HEK293 (cell line): Measurements from ENCODE around the gene DDB1.

Experiments
- CTCF ChIA-PET: fragments of 350-600 bp; formaldehyde crosslinking; extraction: SDS; loops from one replicate; lab custom pipeline; 2021; ENCODE audit warnings: antibody characterized with exemption; lab: Yijun Ruan, JAX
- POLR2A ChIA-PET: fragments of 300-600 bp; formaldehyde crosslinking; extraction: SDS; loops from one replicate; lab custom pipeline; 2020; ENCODE audit warnings: antibody characterized with exemption, inconsistent platforms; lab: Yijun Ruan, JAX
- H3K27ac ChIP-seq: fragments of 200-500 bp; sonication (Bioruptor generic); 2 replicates; pipeline ENCODE4 v1.5.1; 2014; ENCODE audit warnings: low read depth, low read length, control low read depth, inconsistent platforms; ENCODE audit errors: extremely low read depth
- H3K36me3 ChIP-seq, 2 experiments: fragments of 200-500 bp in 1 of 2; sonication (Bioruptor generic) in 1 of 2; 1 replicate in 1 of 2; 2 replicates in 1 of 2; pipeline ENCODE4 v1.5.1; 2014 to 2017; ENCODE audit warnings: inconsistent platforms in 2 of 2, low read length in 2 of 2; ENCODE audit not compliant: control insufficient read depth in 2 of 2, insufficient read depth in 1 of 2
- H3K4me1 ChIP-seq: fragments of 200-500 bp; sonication (Bioruptor generic); 2 replicates; pipeline ENCODE4 v1.5.1; 2014; ENCODE audit warnings: mild to moderate bottlenecking, low read length, inconsistent platforms; ENCODE audit not compliant: control insufficient read depth, insufficient read depth
- H3K4me3 ChIP-seq: 2 replicates; pipeline ENCODE4 v1.5.1; 2011; ENCODE audit warnings: low read depth, mild to moderate bottlenecking, control low read depth, low read length, moderate library complexity
- H3K9me3 ChIP-seq: fragments of 200-500 bp; sonication (Bioruptor generic); 2 replicates; pipeline ENCODE4 v1.5.1; 2014; ENCODE audit warnings: low read depth, low read length, inconsistent platforms; ENCODE audit not compliant: control insufficient read depth, insufficient read depth
- KLF9 ChIP-seq: fragments of 450-650 bp; formaldehyde crosslinking; IDR thresholded peaks from 2 replicates; pipeline ENCODE4 v1.5.1; 2016; ENCODE audit warnings: missing biosample characterization, missing genetic modification characterization, low read depth
- PRDM1 ChIP-seq: fragments of 450-650 bp; formaldehyde crosslinking; IDR thresholded peaks from 2 replicates; pipeline ENCODE4; 2016; ENCODE audit warnings: missing biosample characterization, missing genetic modification characterization
- SCRT1 ChIP-seq: fragments of 450-650 bp; formaldehyde crosslinking; IDR thresholded peaks from 2 replicates; pipeline ENCODE4 v1.5.1; 2016; ENCODE audit warnings: missing biosample characterization, missing genetic modification characterization, borderline replicate concordance
- SP3 ChIP-seq: fragments of 450-650 bp; formaldehyde crosslinking; IDR thresholded peaks from 2 replicates; pipeline ENCODE4 v1.5.1; 2016; ENCODE audit warnings: missing biosample characterization, missing genetic modification characterization
- ZBTB1 ChIP-seq: fragments of 450-650 bp; formaldehyde crosslinking; IDR thresholded peaks from 2 replicates; pipeline ENCODE4 v1.5.1; 2016; ENCODE audit warnings: missing biosample characterization, missing genetic modification characterization
- ZBTB20 ChIP-seq: fragments of 450-650 bp; formaldehyde crosslinking; IDR thresholded peaks from 2 replicates; pipeline ENCODE4 v1.5.1; 2016; ENCODE audit warnings: missing biosample characterization, missing genetic modification characterization
- ZEB2 ChIP-seq: fragments of 450-650 bp; formaldehyde crosslinking; IDR thresholded peaks from 2 replicates; pipeline ENCODE4 v1.5.1; 2016; ENCODE audit warnings: missing biosample characterization, missing genetic modification characterization
- ZFP3 ChIP-seq: fragments of 450-650 bp; formaldehyde crosslinking; IDR thresholded peaks from 2 replicates; pipeline ENCODE4 v1.5.1; 2016; ENCODE audit warnings: low read depth, missing biosample characterization, missing genetic modification characterization
- ZNF138 ChIP-seq: fragments of 450-650 bp; formaldehyde crosslinking; IDR thresholded peaks from 2 replicates; pipeline ENCODE4 v1.5.1; 2016; ENCODE audit warnings: missing biosample characterization, missing genetic modification characterization, borderline replicate concordance
- ZNF324 ChIP-seq: fragments of 450-650 bp; formaldehyde crosslinking; IDR thresholded peaks from 2 replicates; pipeline ENCODE4 v1.5.1; 2016; ENCODE audit warnings: missing biosample characterization, missing genetic modification characterization
- ZNF350 ChIP-seq: fragments of 450-650 bp; formaldehyde crosslinking; IDR thresholded peaks from 2 replicates; pipeline ENCODE4 v1.5.0; 2017; ENCODE audit warnings: missing biosample characterization, mild to moderate bottlenecking, missing genetic modification characterization
- ZNF423 ChIP-seq: fragments of 450-650 bp; formaldehyde crosslinking; IDR thresholded peaks from 2 replicates; pipeline ENCODE4 v1.5.1; 2016; ENCODE audit warnings: missing biosample characterization, missing genetic modification characterization
- ZNF571 ChIP-seq: fragments of 450-650 bp; formaldehyde crosslinking; IDR thresholded peaks from 2 replicates; pipeline ENCODE4 v1.5.0; 2017; ENCODE audit warnings: missing biosample characterization, missing genetic modification characterization
- ZNF624 ChIP-seq: fragments of 450-650 bp; formaldehyde crosslinking; IDR thresholded peaks from 2 replicates; pipeline ENCODE4 v1.5.1; 2017; ENCODE audit warnings: missing biosample characterization, missing genetic modification characterization
- ZNF664 ChIP-seq: fragments of 450-650 bp; formaldehyde crosslinking; IDR thresholded peaks from 2 replicates; pipeline ENCODE4 v1.5.1; 2016; ENCODE audit warnings: missing biosample characterization, missing genetic modification characterization
- ZNF768 ChIP-seq: fragments of 450-650 bp; formaldehyde crosslinking; IDR thresholded peaks from 2 replicates; pipeline ENCODE4 v1.5.1; 2018; ENCODE audit warnings: missing biosample characterization, mild to moderate bottlenecking, missing genetic modification characterization
- ZXDB ChIP-seq: fragments of 450-650 bp; formaldehyde crosslinking; IDR thresholded peaks from 2 replicates; pipeline ENCODE4 v1.5.1; 2016; ENCODE audit warnings: missing biosample characterization, missing genetic modification characterization
- TF ChIP-seq, protein P1 (sequence below): fragments of 450-650 bp; formaldehyde crosslinking; IDR thresholded peaks from 2 replicates; pipeline ENCODE4 v1.5.1; 2016; ENCODE audit warnings: missing biosample characterization, missing genetic modification characterization
- TF ChIP-seq, protein P2 (sequence below): fragments of 450-650 bp; formaldehyde crosslinking; IDR thresholded peaks from 2 replicates; pipeline ENCODE4 v1.5.1; 2016; ENCODE audit warnings: missing biosample characterization, missing genetic modification characterization
- TF ChIP-seq, protein P3 (sequence below): fragments of 450-650 bp; IDR thresholded peaks from 2 replicates; pipeline ENCODE4 v1.5.1; 2018; ENCODE audit warnings: missing biosample characterization, missing genetic modification characterization
- TF ChIP-seq, protein P4 (sequence below): fragments of 450-650 bp; formaldehyde crosslinking; IDR thresholded peaks from 2 replicates; pipeline ENCODE4 v1.5.1; 2016; ENCODE audit warnings: missing biosample characterization, missing genetic modification characterization, borderline replicate concordance
- TF ChIP-seq, protein P5 (sequence below): IDR thresholded peaks from 2 replicates; pipeline ENCODE4 v1.6.1; 2011; ENCODE audit warnings: mild to moderate bottlenecking, low read depth, low read length, borderline replicate concordance
- TF ChIP-seq, protein P6 (sequence below): fragments of 450-650 bp; formaldehyde crosslinking; IDR thresholded peaks from 2 replicates; pipeline ENCODE4 v1.5.1; 2016; ENCODE audit warnings: missing biosample characterization, missing genetic modification characterization

Gene DDB1

DNA sequence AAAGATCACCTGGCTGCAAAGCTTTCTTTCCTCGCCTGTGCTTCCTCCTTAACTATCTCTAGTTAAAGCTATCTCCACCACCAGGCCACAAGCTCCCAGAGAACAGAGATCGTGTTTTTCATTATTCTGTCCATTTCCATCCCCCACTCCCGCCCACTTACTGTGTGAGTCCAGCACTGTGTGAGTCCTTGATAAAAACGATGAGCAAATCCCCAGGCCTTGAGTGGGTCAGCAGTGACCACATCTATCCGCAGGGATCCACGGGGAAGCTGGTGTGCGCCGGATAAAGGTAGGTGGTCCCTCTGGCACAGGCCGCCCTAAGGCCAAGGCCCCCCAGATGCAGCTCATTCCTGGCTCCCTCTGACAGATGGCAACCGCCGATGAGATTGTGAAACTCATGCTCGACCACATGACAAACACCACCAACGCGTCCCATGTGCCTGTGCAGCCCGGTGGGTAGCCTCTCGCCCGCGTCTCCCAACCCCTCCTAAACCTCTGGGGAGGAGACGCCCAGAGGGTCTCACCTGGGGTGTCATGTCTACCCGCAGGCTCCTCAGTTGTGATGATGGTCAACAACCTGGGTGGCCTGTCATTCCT, 9.4 kb upstream of the DDB1 start:
- ChIA-PET CTCF (interaction anchor here (0.7 to 3.6 kb wide), 2 partner anchors 44 to 175 kb away, joined by 3 to 17 read pairs; no protein-coding TSS in a partner anchor), POLR2A (interaction anchor here (1.6 kb wide), 1 partner anchor 19 kb away, joined by 5 read pairs; the partner anchor contains the start of genes CYB561A3 and TMEM138)
- TF ChIP-seq ZXDB (tag by site-specific recombination) (no peak), ZNF664 (tag by site-specific recombination) (no peak), KLF9 (tag by site-specific recombination) (no peak), ZNF571 (no peak), ZNF768 (tag by site-specific recombination) (no peak), ZBTB1 (tag by site-specific recombination) (no peak), ZNF624 (no peak), ZNF350 (tag by site-specific recombination) (no peak), ZNF324 (tag by site-specific recombination) (no peak), SCRT1 (no peak), ZNF423 (tag by site-specific recombination) (no peak), PRDM1 (no peak), ZNF138 (tag by site-specific recombination) (no peak), ZBTB20 (tag by site-specific recombination) (no peak)
- TF ChIP-seq, protein P1, sequence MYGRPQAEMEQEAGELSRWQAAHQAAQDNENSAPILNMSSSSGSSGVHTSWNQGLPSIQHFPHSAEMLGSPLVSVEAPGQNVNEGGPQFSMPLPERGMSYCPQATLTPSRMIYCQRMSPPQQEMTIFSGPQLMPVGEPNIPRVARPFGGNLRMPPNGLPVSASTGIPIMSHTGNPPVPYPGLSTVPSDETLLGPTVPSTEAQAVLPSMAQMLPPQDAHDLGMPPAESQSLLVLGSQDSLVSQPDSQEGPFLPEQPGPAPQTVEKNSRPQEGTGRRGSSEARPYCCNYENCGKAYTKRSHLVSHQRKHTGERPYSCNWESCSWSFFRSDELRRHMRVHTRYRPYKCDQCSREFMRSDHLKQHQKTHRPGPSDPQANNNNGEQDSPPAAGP = no peak
- TF ChIP-seq, protein P2, sequence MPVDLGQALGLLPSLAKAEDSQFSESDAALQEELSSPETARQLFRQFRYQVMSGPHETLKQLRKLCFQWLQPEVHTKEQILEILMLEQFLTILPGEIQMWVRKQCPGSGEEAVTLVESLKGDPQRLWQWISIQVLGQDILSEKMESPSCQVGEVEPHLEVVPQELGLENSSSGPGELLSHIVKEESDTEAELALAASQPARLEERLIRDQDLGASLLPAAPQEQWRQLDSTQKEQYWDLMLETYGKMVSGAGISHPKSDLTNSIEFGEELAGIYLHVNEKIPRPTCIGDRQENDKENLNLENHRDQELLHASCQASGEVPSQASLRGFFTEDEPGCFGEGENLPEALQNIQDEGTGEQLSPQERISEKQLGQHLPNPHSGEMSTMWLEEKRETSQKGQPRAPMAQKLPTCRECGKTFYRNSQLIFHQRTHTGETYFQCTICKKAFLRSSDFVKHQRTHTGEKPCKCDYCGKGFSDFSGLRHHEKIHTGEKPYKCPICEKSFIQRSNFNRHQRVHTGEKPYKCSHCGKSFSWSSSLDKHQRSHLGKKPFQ = no peak
- TF ChIP-seq, protein P3, sequence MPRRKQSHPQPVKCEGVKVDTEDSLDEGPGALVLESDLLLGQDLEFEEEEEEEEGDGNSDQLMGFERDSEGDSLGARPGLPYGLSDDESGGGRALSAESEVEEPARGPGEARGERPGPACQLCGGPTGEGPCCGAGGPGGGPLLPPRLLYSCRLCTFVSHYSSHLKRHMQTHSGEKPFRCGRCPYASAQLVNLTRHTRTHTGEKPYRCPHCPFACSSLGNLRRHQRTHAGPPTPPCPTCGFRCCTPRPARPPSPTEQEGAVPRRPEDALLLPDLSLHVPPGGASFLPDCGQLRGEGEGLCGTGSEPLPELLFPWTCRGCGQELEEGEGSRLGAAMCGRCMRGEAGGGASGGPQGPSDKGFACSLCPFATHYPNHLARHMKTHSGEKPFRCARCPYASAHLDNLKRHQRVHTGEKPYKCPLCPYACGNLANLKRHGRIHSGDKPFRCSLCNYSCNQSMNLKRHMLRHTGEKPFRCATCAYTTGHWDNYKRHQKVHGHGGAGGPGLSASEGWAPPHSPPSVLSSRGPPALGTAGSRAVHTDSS = no peak
- TF ChIP-seq, protein P4, sequence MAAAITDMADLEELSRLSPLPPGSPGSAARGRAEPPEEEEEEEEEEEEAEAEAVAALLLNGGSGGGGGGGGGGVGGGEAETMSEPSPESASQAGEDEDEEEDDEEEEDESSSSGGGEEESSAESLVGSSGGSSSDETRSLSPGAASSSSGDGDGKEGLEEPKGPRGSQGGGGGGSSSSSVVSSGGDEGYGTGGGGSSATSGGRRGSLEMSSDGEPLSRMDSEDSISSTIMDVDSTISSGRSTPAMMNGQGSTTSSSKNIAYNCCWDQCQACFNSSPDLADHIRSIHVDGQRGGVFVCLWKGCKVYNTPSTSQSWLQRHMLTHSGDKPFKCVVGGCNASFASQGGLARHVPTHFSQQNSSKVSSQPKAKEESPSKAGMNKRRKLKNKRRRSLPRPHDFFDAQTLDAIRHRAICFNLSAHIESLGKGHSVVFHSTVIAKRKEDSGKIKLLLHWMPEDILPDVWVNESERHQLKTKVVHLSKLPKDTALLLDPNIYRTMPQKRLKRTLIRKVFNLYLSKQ (tag by site-specific recombination) = no peak
- TF ChIP-seq, protein P5, sequence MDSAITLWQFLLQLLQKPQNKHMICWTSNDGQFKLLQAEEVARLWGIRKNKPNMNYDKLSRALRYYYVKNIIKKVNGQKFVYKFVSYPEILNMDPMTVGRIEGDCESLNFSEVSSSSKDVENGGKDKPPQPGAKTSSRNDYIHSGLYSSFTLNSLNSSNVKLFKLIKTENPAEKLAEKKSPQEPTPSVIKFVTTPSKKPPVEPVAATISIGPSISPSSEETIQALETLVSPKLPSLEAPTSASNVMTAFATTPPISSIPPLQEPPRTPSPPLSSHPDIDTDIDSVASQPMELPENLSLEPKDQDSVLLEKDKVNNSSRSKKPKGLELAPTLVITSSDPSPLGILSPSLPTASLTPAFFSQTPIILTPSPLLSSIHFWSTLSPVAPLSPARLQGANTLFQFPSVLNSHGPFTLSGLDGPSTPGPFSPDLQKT = no peak
- Histone ChIP-seq H3K4me3 (no peak overlapping the region), H3K36me3 (peaks cover 0 to 75% of the 10 kb centered on the region in 2 experiments; a peak in 1 of 3 replicates), H3K9me3 (no peaks in the 10 kb centered on the region), H3K27ac (no peak overlapping the region), H3K4me1 (no peaks in the 10 kb centered on the region)

DNA sequence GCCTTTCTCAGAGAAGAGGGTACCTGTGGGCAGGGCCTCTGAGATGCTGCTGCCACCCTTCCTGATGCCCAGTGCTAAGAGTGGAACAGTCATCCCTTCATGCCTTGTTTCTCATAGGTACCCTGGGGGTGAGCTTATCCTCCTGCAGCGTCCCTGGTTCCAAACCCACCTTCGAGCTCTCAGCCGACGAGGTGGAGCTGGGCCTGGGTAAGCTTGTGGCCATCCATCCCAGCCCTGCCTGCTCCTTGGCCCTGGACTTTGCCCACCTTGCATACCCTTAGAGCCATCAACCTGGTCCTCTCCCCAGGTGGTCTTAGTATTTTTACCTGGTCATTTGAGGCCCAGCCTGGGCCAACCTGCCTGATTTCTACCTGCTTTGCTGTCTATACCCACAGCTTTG, 8.8 kb upstream of the DDB1 start:
- TF ChIP-seq ZEB2 (tag by site-specific recombination) (no peak), SP3 (tag by site-specific recombination) (no peak), ZFP3 (tag by site-specific recombination) (no peak)
- TF ChIP-seq, protein P6, sequence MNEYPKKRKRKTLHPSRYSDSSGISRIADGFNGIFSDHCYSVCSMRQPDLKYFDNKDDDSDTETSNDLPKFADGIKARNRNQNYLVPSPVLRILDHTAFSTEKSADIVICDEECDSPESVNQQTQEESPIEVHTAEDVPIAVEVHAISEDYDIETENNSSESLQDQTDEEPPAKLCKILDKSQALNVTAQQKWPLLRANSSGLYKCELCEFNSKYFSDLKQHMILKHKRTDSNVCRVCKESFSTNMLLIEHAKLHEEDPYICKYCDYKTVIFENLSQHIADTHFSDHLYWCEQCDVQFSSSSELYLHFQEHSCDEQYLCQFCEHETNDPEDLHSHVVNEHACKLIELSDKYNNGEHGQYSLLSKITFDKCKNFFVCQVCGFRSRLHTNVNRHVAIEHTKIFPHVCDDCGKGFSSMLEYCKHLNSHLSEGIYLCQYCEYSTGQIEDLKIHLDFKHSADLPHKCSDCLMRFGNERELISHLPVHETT = no peak
- Histone ChIP-seq H3K36me3 (peaks cover 0 to 75% of the 10 kb centered on the region in 2 experiments; a peak in 1 of 3 replicates), H3K9me3 (no peaks in the 10 kb centered on the region), H3K4me1 (no peaks in the 10 kb centered on the region), H3K27ac (no peak overlapping the region), H3K4me3 (no peak overlapping the region)
- ChIA-PET POLR2A (interaction anchor here (0.5 to 1.6 kb wide), 2 partner anchors 20 to 48 kb away, joined by 5 read pairs; partner anchors contain the start of genes CYB561A3 and TMEM138), CTCF (interaction anchor here (0.7 to 3.6 kb wide), 2 partner anchors 44 to 175 kb away, joined by 3 to 17 read pairs; no protein-coding TSS in a partner anchor)
